OCI-LY7 (cell line): Measurements from ENCODE around the gene TMEM43. TPM values are rescaled to one million over a fixed set of nuclear protein-coding genes. Genes with fewer than 3 reads are reported as not detected.

Experiments used
- BruUV-seq: library from RNA; stranded (reverse); fragments of 400-500 nt; replicated peaks from 2 replicates; lab custom pipeline; 2021; lab: Mats Ljungman, UMichigan
- CTCF ChIA-PET: fragments of 300-600 bp; sonication (Branson Sonifier 250); formaldehyde crosslinking; loops from one replicate; lab custom pipeline; 2022; ENCODE audit warnings: antibody characterized with exemption; ENCODE audit not compliant: unreplicated experiment; lab: Charles Lee
- POLR2A ChIA-PET: fragments of 300-600 bp; sonication (Branson Sonifier 250); formaldehyde crosslinking; loops from one replicate; lab custom pipeline; 2022; ENCODE audit warnings: antibody characterized with exemption; lab: Charles Lee
- DNase-seq: peaks from one replicate; pipeline ENCODE4 v3.0.0-alpha.2; 2015; ENCODE audit warnings: low spot score
- H2AFZ ChIP-seq: fragments of 200-600 bp; sonication (generic), shearing (Covaris generic); 2 replicates; pipeline ENCODE4 v1.6.1; 2014; ENCODE audit warnings: mild to moderate bottlenecking, antibody characterized with exemption, low read length, moderate library complexity
- H3K27ac ChIP-seq: fragments of 200-600 bp; sonication (generic); 2 replicates; pipeline ENCODE4 v1.5.1; 2014; ENCODE audit warnings: mixed run types, low read depth, mild to moderate bottlenecking, moderate library complexity, low read length, inconsistent platforms; ENCODE audit not compliant: poor library complexity, severe bottlenecking
- H3K36me3 ChIP-seq: fragments of 200-600 bp; sonication (generic); 2 replicates; pipeline ENCODE4 v1.6.1; 2014; ENCODE audit warnings: mild to moderate bottlenecking, antibody characterized with exemption, low read length, moderate library complexity, mixed read lengths; ENCODE audit not compliant: insufficient read depth
- H3K4me1 ChIP-seq: fragments of 200-600 bp; sonication (generic); 2 replicates; pipeline ENCODE4 v1.5.1; 2014; ENCODE audit warnings: mild to moderate bottlenecking, low read length; ENCODE audit not compliant: insufficient read depth, poor library complexity, severe bottlenecking
- H3K4me2 ChIP-seq: fragments of 200-600 bp; sonication (generic); 2 replicates; pipeline ENCODE4 v1.6.1; 2014; ENCODE audit warnings: mild to moderate bottlenecking, low read length
- H3K4me3 ChIP-seq: fragments of 200-600 bp; sonication (generic); 2 replicates; pipeline ENCODE4 v1.5.1; 2014; ENCODE audit warnings: mild to moderate bottlenecking, low read depth, low read length; ENCODE audit not compliant: poor library complexity, severe bottlenecking
- H3K79me2 ChIP-seq: fragments of 200-600 bp; sonication (generic); 2 replicates; pipeline ENCODE4 v1.6.1; 2016; ENCODE audit warnings: low read depth, mild to moderate bottlenecking, low read length, moderate library complexity, mixed read lengths; ENCODE audit not compliant: insufficient read depth
- H3K9me2 ChIP-seq: fragments of 200-600 bp; sonication (generic); 2 replicates; pipeline ENCODE4 v1.6.1; 2016; ENCODE audit warnings: mild to moderate bottlenecking, low read length, mixed read lengths; ENCODE audit not compliant: insufficient read depth
- H3K9me3 ChIP-seq: fragments of 200-600 bp; sonication (generic); 2 replicates; pipeline ENCODE4 v1.6.1; 2014; ENCODE audit warnings: mild to moderate bottlenecking, mixed run types, low read length, mixed read lengths
- H4K20me1 ChIP-seq: fragments of 200-600 bp; sonication (generic); 2 replicates; pipeline ENCODE4 v1.6.1; 2014; ENCODE audit warnings: mild to moderate bottlenecking, antibody characterized with exemption, low read length, moderate library complexity, mixed read lengths; ENCODE audit not compliant: insufficient read depth
- EZH2phosphoT487 ChIP-seq: fragments of 200-600 bp; sonication (generic); IDR thresholded peaks from 2 replicates; pipeline ENCODE4 v1.6.1; 2018; ENCODE audit warnings: low read depth, borderline replicate concordance, mild to moderate bottlenecking, mixed run types, antibody characterized with exemption, low read length, moderate library complexity, mixed read lengths
- intact Hi-C: fragments of 100-400 bp; cut with micrococcal nuclease; formaldehyde crosslinking; loops from one replicate; pipeline ENCODE4 v1.10.0; 2022; ENCODE audit not compliant: unreplicated experiment
- total RNA-seq, 2 experiments: library from RNA; depleted of rRNA in 1 of 2; stranded (reverse); fragments of >200 nt in 1 of 2; shearing (Covaris generic) in 1 of 2; gene quantifications; 2 replicates each; pipeline ENCODE4 v1.2.3, GENCODE V29; 2014 to 2022
- TF ChIP-seq, protein P1 (sequence below): fragments of 200-600 bp; sonication (generic); conservative IDR thresholded peaks from 2 replicates; pipeline ENCODE4 v1.5.1; 2014; ENCODE audit warnings: mild to moderate bottlenecking, antibody characterized with exemption, low read length, moderate library complexity, mixed read lengths

The TMEM43 gene
- total RNA-seq, 2 experiments from 2014 or later = 19.7 to 22.2 TPM

DNA sequence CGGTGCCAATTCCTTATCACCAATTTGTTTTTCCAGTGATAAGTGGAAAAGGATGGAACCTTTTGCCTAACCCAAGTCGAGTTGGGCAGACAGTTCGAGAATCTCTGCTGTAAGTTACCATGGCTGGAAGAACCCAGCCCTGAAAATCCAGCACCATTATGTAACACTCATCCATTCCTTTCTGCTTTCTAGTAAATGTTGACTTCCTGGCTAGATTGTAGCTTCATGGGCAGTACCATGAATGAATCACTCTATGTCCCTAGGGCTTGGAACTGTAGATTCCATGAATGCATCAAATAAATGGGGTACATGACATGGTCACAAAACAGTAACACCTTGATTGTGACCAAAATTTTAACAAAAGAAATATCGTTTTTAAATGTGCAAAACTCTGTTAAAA, 14.2 kb upstream of the TMEM43 start:
- Histone ChIP-seq H3K9me3 (no peaks in the 10 kb centered on the region), H4K20me1 (no peaks in the 10 kb centered on the region), H2AFZ (no peak overlapping the region), H3K4me3 (no peak overlapping the region), H3K4me1 (no peaks in the 10 kb centered on the region), H3K4me2 (no peak overlapping the region), H3K27ac (no peak overlapping the region), H3K9me2 (no peaks in the 10 kb centered on the region), H3K36me3 (peaks cover 57% of the 10 kb centered on the region), H3K79me2 (no peaks in the 10 kb centered on the region)
- no peak for DNase-seq
- POLR2A ChIA-PET = interaction anchor here (1.1 kb wide), 1 partner anchor 13 kb away, joined by 4 read pairs; no protein-coding TSS in a partner anchor
- intact Hi-C loops = no loop called here
- no TSS peak for BruUV-seq
- TF ChIP-seq, protein P1, sequence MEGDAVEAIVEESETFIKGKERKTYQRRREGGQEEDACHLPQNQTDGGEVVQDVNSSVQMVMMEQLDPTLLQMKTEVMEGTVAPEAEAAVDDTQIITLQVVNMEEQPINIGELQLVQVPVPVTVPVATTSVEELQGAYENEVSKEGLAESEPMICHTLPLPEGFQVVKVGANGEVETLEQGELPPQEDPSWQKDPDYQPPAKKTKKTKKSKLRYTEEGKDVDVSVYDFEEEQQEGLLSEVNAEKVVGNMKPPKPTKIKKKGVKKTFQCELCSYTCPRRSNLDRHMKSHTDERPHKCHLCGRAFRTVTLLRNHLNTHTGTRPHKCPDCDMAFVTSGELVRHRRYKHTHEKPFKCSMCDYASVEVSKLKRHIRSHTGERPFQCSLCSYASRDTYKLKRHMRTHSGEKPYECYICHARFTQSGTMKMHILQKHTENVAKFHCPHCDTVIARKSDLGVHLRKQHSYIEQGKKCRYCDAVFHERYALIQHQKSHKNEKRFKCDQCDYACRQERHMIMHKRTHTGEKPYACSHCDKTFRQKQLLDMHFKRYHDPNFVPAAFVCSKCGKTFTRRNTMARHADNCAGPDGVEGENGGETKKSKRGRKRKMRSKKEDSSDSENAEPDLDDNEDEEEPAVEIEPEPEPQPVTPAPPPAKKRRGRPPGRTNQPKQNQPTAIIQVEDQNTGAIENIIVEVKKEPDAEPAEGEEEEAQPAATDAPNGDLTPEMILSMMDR = no peak
- TF ChIP-seq EZH2phosphoT487 = no peak
- CTCF ChIA-PET = no interaction called here

DNA sequence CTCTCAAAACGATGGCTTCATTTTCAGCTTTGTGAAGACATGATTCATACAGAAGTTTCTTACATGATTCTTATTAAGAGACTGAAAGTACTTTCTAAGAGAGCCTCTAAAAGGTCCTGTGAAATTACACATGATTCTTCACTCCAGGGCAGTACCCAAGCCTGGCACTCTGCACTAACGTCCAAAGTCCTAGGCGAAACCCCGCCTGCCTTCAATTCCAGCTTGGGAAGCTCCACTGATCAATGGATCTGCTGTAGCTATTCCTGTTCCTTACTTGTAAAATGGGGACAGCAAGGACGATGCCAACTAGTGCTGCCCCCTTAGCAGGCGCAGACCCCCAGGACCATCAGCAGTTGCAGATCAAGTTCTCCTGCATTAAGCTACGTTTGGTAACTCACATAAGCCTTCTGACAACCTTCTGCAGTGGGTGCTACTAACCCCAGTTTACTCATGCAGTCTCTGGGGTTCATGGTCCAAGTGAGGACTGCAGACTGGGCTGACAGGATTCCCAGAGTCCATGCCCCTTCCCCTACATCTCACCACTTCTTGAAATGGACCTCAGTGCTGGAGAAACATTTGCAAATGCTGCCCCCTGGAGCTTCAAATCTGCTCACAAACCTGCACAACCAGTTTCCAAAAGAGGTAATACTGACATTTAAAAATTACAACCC, 10.8 kb upstream of the TMEM43 start:
- intact Hi-C loops = no loop called here
- H3K4me1 ChIP-seq = no peaks in the 10 kb centered on the region
- TF ChIP-seq EZH2phosphoT487 = no peak
- TF ChIP-seq, protein P1 = peak; percentile 57
- H3K27ac ChIP-seq = no peak overlapping the region
- ChIA-PET POLR2A (no interaction called here), CTCF (no interaction called here)
- H3K36me3 ChIP-seq = peaks cover 88% of the 10 kb centered on the region
- DNase-seq = no peak
- no peak overlapping the region for H3K4me2 ChIP-seq
- peaks cover under 1% of the 10 kb centered on the region; the same call in 1 of the 2 replicates for H3K79me2 ChIP-seq
- H3K4me3 ChIP-seq = no peak overlapping the region
- no TSS peak for BruUV-seq
- H4K20me1 ChIP-seq = no peaks in the 10 kb centered on the region
- H3K9me3 ChIP-seq = no peaks in the 10 kb centered on the region
- H3K9me2 ChIP-seq = no peaks in the 10 kb centered on the region
- no peak overlapping the region for H2AFZ ChIP-seq
